Naive thymus-derived CD4-positive, alpha-beta T cell (primary cell): Measurements from ENCODE around the gene EPHB4. TPM values are rescaled to one million over a fixed set of nuclear protein-coding genes. Genes with fewer than 3 reads are reported as not detected.

Source experiments
- ATAC-seq: fragments of 150-1000 bp; cut with Tn5 transposase; 2 replicates; pipeline ENCODE4 v1.10.0; 2021; ENCODE audit warnings: mild to moderate bottlenecking, moderate library complexity
- CTCF ChIA-PET: fragments of 350-600 bp; sonication (Branson Sonifier 250); formaldehyde crosslinking; loops from one replicate; lab custom pipeline; 2021; ENCODE audit warnings: antibody characterized with exemption; lab: Charles Lee
- POLR2A ChIA-PET: fragments of 350-600 bp; sonication (Branson Sonifier 250); formaldehyde crosslinking; loops from one replicate; lab custom pipeline; 2021; ENCODE audit warnings: antibody characterized with exemption, inconsistent platforms; lab: Charles Lee
- DNase-seq, 9 donors: peaks; one replicate each; pipeline versions ENCODE4 v3.0.0 to v3.0.0-alpha.2; 2020 to 2022; ENCODE audit warnings: mixed read lengths in 1 of 9
- H3K27ac ChIP-seq: one replicate; pipeline ENCODE4 v1.7.0; 2013; ENCODE audit warnings: mild to moderate bottlenecking, low read depth, low read length, moderate library complexity
- H3K27me3 ChIP-seq, 2 donors: one replicate each; pipeline ENCODE4 v1.7.0; 2013; ENCODE audit warnings: low read length in 2 of 2, mild to moderate bottlenecking in 2 of 2, moderate library complexity in 2 of 2; ENCODE audit not compliant: control insufficient read depth in 2 of 2, insufficient read depth in 2 of 2
- H3K36me3 ChIP-seq, 3 experiments: 1 replicate in 2 of 3; 2 replicates in 1 of 3; pipeline ENCODE4 v1.7.0; 2013; ENCODE audit warnings: low read length in 3 of 3, mild to moderate bottlenecking in 3 of 3, moderate library complexity in 1 of 3; ENCODE audit not compliant: insufficient read depth in 3 of 3, control insufficient read depth in 2 of 3
- H3K4me1 ChIP-seq, 2 donors: one replicate each; pipeline ENCODE4 v1.7.0; 2013; ENCODE audit warnings: low read length in 2 of 2, mild to moderate bottlenecking in 2 of 2, moderate library complexity in 1 of 2; ENCODE audit not compliant: control insufficient read depth in 2 of 2, insufficient read depth in 2 of 2
- H3K4me3 ChIP-seq: 2 replicates; pipeline ENCODE4 v1.7.0; 2013; ENCODE audit warnings: mild to moderate bottlenecking, low read length
- H3K9me3 ChIP-seq, 3 experiments: 1 replicate in 2 of 3; 2 replicates in 1 of 3; pipeline ENCODE4 v1.7.0; 2013; ENCODE audit warnings: low read length in 3 of 3; ENCODE audit not compliant: control insufficient read depth in 2 of 3
- H3K27ac Mint-ChIP-seq, 9 donors: one replicate each; pipeline ENCODE4 v1.8.0; 2020 to 2022; ENCODE audit warnings: mixed read lengths in 9 of 9, mild to moderate bottlenecking in 8 of 9, moderate library complexity in 5 of 9, inconsistent platforms in 2 of 9
- H3K27me3 Mint-ChIP-seq, 5 donors: one replicate each; pipeline ENCODE4 v1.8.0; 2021 to 2022; ENCODE audit warnings: mixed read lengths in 5 of 5, mild to moderate bottlenecking in 1 of 5
- H3K36me3 Mint-ChIP-seq, 5 donors: one replicate each; pipeline ENCODE4 v1.8.0; 2020 to 2022; ENCODE audit warnings: mixed read lengths in 5 of 5, mild to moderate bottlenecking in 3 of 5, inconsistent platforms in 1 of 5
- H3K4me1 Mint-ChIP-seq, 7 donors: one replicate each; pipeline ENCODE4 v1.8.0; 2020 to 2022; ENCODE audit warnings: mixed read lengths in 7 of 7, mild to moderate bottlenecking in 3 of 7, inconsistent platforms in 1 of 7
- H3K4me3 Mint-ChIP-seq, 10 donors: one replicate each; pipeline ENCODE4 v1.8.0; 2020 to 2022; ENCODE audit warnings: mild to moderate bottlenecking in 10 of 10, mixed read lengths in 10 of 10, moderate library complexity in 6 of 10, inconsistent platforms in 2 of 10
- H3K9me3 Mint-ChIP-seq, 11 donors: one replicate each; pipeline ENCODE4 v1.8.0; 2020 to 2022; ENCODE audit warnings: mixed read lengths in 11 of 11, mild to moderate bottlenecking in 4 of 11, inconsistent platforms in 1 of 11, moderate library complexity in 1 of 11
- intact Hi-C, 2 donors: fragments of 100-400 bp; cut with micrococcal nuclease; formaldehyde crosslinking; loops; one replicate each; pipeline ENCODE4 v1.15.1; 2023
- polyA plus RNA-seq, 2 donors: library from polyadenylated mRNA; unstranded; fragments of 300-500 nt; fragmentation: Illumina TruSeq; gene quantifications; one replicate each; pipeline ENCODE4 v1.2.3, GENCODE V29; 2021
- total RNA-seq, 6 experiments: library from RNA in 5 of 6; stranded (reverse) in 5 of 6; gene quantifications; 1 replicate in 5 of 6; 2 replicates in 1 of 6; pipeline ENCODE4 v1.2.3 and lab custom pipeline; 2021 to 2026

Gene EPHB4
- total and polyA plus RNA-seq, 7 experiments from 2014 or later = 0.23 to 13.2 (median 7.3) TPM; not detected in 1

DNA sequence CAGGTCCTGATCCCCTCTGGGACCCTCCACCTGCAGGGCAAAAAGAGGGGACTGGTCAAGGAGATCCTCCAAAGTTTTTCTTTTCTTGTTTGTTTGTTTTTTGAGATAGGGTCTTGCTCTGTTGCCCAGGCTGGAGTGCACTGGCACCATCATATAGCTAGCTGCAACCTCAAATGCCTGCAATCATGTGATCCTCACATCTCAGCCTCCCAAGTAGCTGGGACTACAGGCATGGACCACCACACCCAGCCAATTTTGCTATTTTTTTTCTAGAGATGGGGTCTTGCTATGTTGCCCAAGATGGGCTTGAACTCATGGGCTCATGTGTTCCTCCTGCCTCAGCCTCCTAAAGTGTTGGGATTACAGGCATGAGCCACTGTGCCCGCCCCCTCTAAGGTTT is 41.0 kb downstream of the EPHB4 start:
- CTCF ChIA-PET = no interaction called here

DNA sequence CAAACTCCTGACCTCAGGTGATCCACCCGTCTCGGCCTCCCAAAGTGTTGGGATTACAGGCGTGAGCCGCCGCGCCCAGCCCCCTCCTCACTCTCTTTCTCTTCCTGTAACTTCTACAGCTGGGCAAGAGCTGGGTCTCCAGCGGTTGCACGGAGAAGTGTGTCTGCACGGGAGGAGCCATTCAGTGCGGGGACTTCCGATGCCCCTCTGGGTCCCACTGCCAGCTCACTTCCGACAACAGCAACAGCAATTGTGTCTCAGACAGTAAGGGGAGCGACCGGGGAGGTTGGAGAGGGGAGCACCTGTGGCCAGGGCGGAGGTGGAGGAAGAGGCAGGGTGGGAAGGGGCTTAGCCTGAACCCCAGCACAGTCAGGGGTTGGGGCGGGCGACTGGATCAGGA is 41.4 kb downstream of the EPHB4 start:
- no peaks in the 10 kb centered on the region for H3K4me1 ChIP-seq
- Mint-ChIP-seq H3K4me1 (peaks cover 0 to 5% (median 3%) of the 10 kb centered on the region in 7 donors), H3K4me3 (peak overlapping the region in 8 of 10 donors; percentile 30 to 65 (median 48)), H3K9me3 (peaks cover 0 to 10% (median 4%) of the 10 kb centered on the region in 11 donors), H3K36me3 (peaks cover 0 to 4% (median 0%) of the 10 kb centered on the region in 5 donors), H3K27me3 (peaks cover 5 to 21% (median 13%) of the 10 kb centered on the region in 5 donors), H3K27ac (peak overlapping the region in 1 of 9 donors; percentile 83)
- POLR2A ChIA-PET = no interaction called here
- no peaks in the 10 kb centered on the region for H3K9me3 ChIP-seq
- H3K27me3 ChIP-seq = no peaks in the 10 kb centered on the region
- DNase-seq (no peak), ATAC-seq (no peak)
- intact Hi-C loops = no loop called here
- CTCF ChIA-PET = no interaction called here
- no peak overlapping the region for H3K27ac ChIP-seq
- no peak overlapping the region for H3K4me3 ChIP-seq
- no peaks in the 10 kb centered on the region for H3K36me3 ChIP-seq

More for the DNA sequence above, 41.0 kb downstream of the EPHB4 start:
- Mint-ChIP-seq H3K4me3 (peak overlapping the region in 1 of 10 donors; percentile 2), H3K27ac (no peak overlapping the region), H3K27me3 (peaks cover 5 to 25% (median 13%) of the 10 kb centered on the region in 5 donors), H3K9me3 (peaks cover 0 to 10% (median 4%) of the 10 kb centered on the region in 11 donors), H3K4me1 (peaks cover 0 to 5% (median 3%) of the 10 kb centered on the region in 7 donors), H3K36me3 (peaks cover 0 to 4% (median 0%) of the 10 kb centered on the region in 5 donors)
- DNase-seq (no peak), ATAC-seq (no peak)
- Histone ChIP-seq H3K9me3 (no peaks in the 10 kb centered on the region), H3K36me3 (no peaks in the 10 kb centered on the region), H3K27me3 (no peaks in the 10 kb centered on the region), H3K27ac (no peak overlapping the region), H3K4me3 (no peak overlapping the region), H3K4me1 (no peaks in the 10 kb centered on the region)
- intact Hi-C loops = no loop called here
- POLR2A ChIA-PET = no interaction called here

DNA sequence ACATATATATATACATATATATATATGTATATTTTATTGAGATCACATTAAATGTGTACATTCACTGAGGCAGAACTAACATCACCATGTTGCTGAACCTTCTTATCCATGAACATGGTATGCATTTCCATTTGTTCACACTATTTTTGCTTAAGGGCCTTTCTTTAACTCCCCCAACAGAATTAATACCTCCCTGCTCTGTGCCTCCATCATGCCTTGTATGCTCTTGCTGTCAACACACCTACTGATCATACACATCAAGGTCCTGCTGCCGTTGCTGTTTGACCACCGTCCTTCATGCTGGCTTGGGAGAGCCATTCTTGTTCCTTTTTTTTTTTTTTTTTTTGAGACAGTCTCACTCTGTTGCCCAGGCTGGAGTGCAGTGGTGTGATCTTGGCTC is 43.5 kb downstream of the EPHB4 start:
- Mint-ChIP-seq H3K36me3 (peaks cover 0 to 4% (median 0%) of the 10 kb centered on the region in 5 donors), H3K4me1 (peaks cover 0 to 5% (median 3%) of the 10 kb centered on the region in 7 donors), H3K4me3 (no peak overlapping the region), H3K27ac (no peak overlapping the region), H3K9me3 (peaks cover 0 to 10% (median 4%) of the 10 kb centered on the region in 11 donors), H3K27me3 (peaks cover 5 to 25% (median 13%) of the 10 kb centered on the region in 5 donors)
- Histone ChIP-seq H3K9me3 (no peaks in the 10 kb centered on the region), H3K4me1 (no peaks in the 10 kb centered on the region), H3K36me3 (no peaks in the 10 kb centered on the region), H3K27me3 (no peaks in the 10 kb centered on the region), H3K27ac (no peak overlapping the region), H3K4me3 (no peak overlapping the region)
- ATAC-seq (no peak), DNase-seq (no peak)
- CTCF ChIA-PET = no interaction called here
- intact Hi-C loops = no loop called here
- POLR2A ChIA-PET = no interaction called here

DNA sequence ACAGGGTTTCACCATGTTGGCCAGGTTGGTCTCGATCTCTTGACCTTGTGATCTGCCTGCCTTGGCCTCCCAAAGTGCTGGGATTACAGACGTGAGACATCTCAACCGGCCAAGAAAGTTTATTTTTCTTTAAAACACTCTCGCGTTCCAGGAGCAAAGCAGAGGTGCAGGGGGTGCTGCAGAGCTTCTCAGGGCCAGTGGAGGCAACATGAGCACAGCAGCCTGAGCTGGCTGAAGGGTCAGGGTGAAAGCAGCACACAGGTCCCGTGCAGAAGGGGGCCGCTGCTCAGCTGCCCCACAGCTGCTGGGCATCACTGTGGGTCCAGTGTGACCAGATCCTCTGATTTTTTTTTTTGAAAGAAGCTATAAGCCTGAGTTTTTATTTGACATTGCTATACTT is 46.1 kb downstream of the EPHB4 start:
- no peaks in the 10 kb centered on the region for H3K27me3 ChIP-seq
- H3K27ac ChIP-seq = no peak overlapping the region
- Mint-ChIP-seq H3K4me3 (no peak overlapping the region), H3K9me3 (peaks cover 0 to 10% (median 4%) of the 10 kb centered on the region in 11 donors), H3K36me3 (peaks cover 0 to 4% (median 0%) of the 10 kb centered on the region in 5 donors), H3K4me1 (peaks cover 0 to 5% (median 3%) of the 10 kb centered on the region in 7 donors), H3K27ac (no peak overlapping the region), H3K27me3 (peaks cover 5 to 25% (median 10%) of the 10 kb centered on the region in 5 donors)
- no peak for ATAC-seq
- no peak overlapping the region for H3K4me3 ChIP-seq
- no peak for DNase-seq
- no peaks in the 10 kb centered on the region for H3K4me1 ChIP-seq
- H3K9me3 ChIP-seq = no peaks in the 10 kb centered on the region
- no peaks in the 10 kb centered on the region for H3K36me3 ChIP-seq
- ChIA-PET CTCF (interaction anchor here (0.5 kb wide), 1 partner anchor 15 kb away, joined by 4 read pairs; no protein-coding TSS in a partner anchor), POLR2A (no interaction called here)
- intact Hi-C loops = no loop called here

DNA sequence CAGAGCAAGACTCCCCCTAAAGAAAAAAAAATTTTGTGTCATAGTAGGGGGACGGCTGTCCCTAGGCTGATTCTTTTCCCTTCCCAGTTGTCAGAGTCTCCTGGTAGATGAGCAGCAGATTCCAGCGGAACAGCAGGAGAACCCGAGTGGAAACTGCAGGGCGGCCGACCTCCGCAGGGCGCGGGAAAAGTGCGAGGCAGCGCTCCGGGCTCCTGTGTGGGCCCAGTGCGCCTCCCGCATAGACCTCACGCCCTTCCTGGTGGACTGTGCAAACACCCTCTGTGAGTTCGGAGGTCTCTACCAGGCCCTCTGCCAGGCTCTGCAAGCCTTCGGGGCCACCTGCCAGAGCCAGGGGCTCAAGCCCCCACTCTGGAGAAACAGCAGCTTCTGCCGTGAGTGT is 48.0 kb downstream of the EPHB4 start:
- Histone ChIP-seq H3K4me1 (no peaks in the 10 kb centered on the region), H3K36me3 (no peaks in the 10 kb centered on the region), H3K4me3 (no peak overlapping the region), H3K9me3 (no peaks in the 10 kb centered on the region), H3K27ac (no peak overlapping the region), H3K27me3 (no peaks in the 10 kb centered on the region)
- ATAC-seq = no peak
- Mint-ChIP-seq H3K36me3 (no peaks in the 10 kb centered on the region), H3K4me1 (no peaks in the 10 kb centered on the region), H3K27ac (no peak overlapping the region), H3K27me3 (peaks cover 0 to 30% (median 2%) of the 10 kb centered on the region in 5 donors), H3K9me3 (peaks cover 0 to 5% (median 1%) of the 10 kb centered on the region in 11 donors), H3K4me3 (no peak overlapping the region)
- CTCF ChIA-PET = no interaction called here
- POLR2A ChIA-PET = no interaction called here
- no peak for DNase-seq
- intact Hi-C loops = no loop called here

DNA sequence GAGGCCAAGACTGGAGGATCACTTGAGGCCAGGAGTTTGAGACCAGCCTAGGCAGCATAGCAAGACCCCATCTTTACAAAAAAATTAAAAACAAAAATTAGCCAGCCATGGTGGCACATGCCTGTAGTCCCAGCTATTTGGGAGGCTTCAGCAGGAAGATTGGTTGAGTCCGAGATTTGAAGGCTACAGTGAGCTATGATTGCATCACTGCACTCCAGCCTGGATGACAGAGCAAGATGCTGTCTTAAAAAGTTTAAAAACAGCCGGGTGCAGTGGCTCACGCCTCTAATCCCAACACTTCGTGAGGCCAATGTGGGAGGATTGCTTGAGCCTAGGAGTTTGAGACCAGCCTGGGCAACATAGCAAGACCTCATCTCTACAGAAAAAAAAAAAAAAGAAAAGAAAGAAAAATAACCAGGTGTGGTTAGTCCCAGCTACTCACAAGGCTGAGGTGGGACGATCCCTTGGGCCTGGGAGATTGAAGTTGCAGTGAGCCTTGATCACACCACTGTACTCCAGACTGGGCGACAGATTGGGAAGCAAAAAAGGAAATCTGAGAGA is 49.2 kb downstream of the EPHB4 start:
- intact Hi-C loops = no loop called here
- H3K4me1 ChIP-seq = no peaks in the 10 kb centered on the region
- H3K36me3 ChIP-seq = no peaks in the 10 kb centered on the region
- POLR2A ChIA-PET = no interaction called here
- Mint-ChIP-seq H3K27ac (no peak overlapping the region), H3K4me1 (no peaks in the 10 kb centered on the region), H3K4me3 (no peak overlapping the region), H3K27me3 (peaks cover 0 to 27% (median 0%) of the 10 kb centered on the region in 5 donors), H3K9me3 (no peaks in the 10 kb centered on the region), H3K36me3 (no peaks in the 10 kb centered on the region)
- no peak for DNase-seq
- no peaks in the 10 kb centered on the region for H3K27me3 ChIP-seq
- H3K4me3 ChIP-seq = no peak overlapping the region
- CTCF ChIA-PET = interaction anchor here (0.7 kb wide), 1 partner anchor 19 kb away, joined by 3 read pairs; no protein-coding TSS in a partner anchor
- H3K9me3 ChIP-seq = no peaks in the 10 kb centered on the region
- no peak for ATAC-seq
- H3K27ac ChIP-seq = no peak overlapping the region

DNA sequence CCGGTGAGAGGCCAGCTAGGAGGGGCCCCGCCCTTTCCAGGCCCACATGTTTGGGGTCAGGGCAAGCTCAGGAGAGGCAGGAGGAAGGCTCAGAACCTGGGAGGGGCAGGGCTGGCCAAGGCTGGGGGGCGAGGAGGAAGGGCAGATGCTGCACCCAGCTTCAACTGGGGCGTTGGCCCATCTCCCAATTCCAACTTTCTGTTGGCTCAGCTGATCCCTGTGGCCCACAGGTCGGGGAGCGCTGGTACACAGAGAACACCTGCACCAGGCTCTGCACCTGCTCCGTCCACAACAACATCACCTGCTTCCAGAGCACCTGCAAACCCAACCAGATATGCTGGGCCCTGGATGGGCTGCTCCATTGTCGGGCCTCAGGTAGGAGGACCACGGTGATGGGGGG is 53.8 kb downstream of the EPHB4 start:
- DNase-seq (no peak), ATAC-seq (no peak)
- intact Hi-C loops = no loop called here

More for the DNA sequence above, 53.8 kb downstream of the EPHB4 start:
- Mint-ChIP-seq H3K27ac (no peak overlapping the region), H3K27me3 (peaks cover 0 to 32% (median 0%) of the 10 kb centered on the region in 5 donors), H3K4me1 (no peaks in the 10 kb centered on the region), H3K9me3 (peaks cover 0 to 2% (median 0%) of the 10 kb centered on the region in 11 donors), H3K4me3 (no peak overlapping the region), H3K36me3 (no peaks in the 10 kb centered on the region)
- no peaks in the 10 kb centered on the region for H3K36me3 ChIP-seq
- no peak overlapping the region for H3K4me3 ChIP-seq
- H3K27me3 ChIP-seq = no peaks in the 10 kb centered on the region
- H3K4me1 ChIP-seq = no peaks in the 10 kb centered on the region
- ChIA-PET CTCF (interaction anchor here (0.6 kb wide), 1 partner anchor 710 kb away, joined by 4 read pairs; no protein-coding TSS in a partner anchor), POLR2A (no interaction called here)
- H3K9me3 ChIP-seq = no peaks in the 10 kb centered on the region
- H3K27ac ChIP-seq = no peak overlapping the region
